Muscle of arm (tissue), 12 donors: ENCODE results near the gene CTIF. TPM values are rescaled to one million over a fixed set of nuclear protein-coding genes. Genes with fewer than 3 reads are reported as not detected.

Source experiments
- DNase-seq: peaks from one replicate; pipeline ENCODE4 v3.0.0-alpha.2; 2013
- polyA plus RNA-seq, 12 donors: library from polyadenylated mRNA; unstranded; fragments of 120-200 nt; gene quantifications; one replicate each; pipeline ENCODE4 v1.2.1, GENCODE V29; 2013; ENCODE audit not compliant: insufficient read length in 12 of 12

CTIF gene
- polyA plus RNA-seq, 12 donors: 24.5 to 46.3 (median 38.0) TPM; not detected in 1

DNA sequence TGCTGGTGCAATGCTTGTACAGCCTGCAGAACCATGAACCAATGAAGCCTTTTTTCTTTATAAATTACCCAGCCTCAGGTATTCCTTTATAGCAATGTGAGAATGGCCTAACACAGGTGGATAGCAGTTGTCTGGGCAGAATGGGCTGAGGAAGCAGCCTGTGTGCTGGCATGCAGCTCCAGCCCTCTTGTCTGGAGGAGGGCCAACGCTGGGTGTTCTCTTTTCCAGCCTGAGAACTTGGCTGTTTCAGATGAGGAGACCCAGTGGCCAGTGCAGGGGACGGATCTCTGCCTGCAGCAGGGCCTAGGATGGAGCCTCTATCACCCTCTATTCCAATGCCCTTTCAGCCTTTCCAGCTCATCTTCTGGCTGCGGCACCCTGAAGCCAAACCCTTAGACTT lies 58.8 kb downstream of the CTIF start:
- no peak for DNase-seq

DNA sequence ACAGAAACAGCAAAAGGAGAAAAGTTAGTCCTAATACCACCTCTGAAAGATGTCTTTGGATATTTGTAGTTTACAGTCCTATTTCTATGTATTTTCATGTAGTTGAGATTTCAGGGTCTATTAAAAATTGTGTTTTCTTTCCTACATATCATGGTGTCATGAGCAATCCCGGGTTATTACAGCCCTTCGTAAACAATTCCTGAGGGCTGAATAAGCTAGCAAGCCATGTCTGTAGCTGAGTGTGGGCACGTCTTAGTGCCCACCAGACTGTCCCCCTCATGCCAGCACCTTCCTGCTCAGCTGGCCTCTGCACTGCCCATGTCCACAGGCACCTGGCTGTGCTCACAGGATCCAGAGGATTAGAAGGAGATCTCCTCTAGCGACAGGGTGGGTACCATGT lies 60.6 kb downstream of the CTIF start:
- no peak for DNase-seq

DNA sequence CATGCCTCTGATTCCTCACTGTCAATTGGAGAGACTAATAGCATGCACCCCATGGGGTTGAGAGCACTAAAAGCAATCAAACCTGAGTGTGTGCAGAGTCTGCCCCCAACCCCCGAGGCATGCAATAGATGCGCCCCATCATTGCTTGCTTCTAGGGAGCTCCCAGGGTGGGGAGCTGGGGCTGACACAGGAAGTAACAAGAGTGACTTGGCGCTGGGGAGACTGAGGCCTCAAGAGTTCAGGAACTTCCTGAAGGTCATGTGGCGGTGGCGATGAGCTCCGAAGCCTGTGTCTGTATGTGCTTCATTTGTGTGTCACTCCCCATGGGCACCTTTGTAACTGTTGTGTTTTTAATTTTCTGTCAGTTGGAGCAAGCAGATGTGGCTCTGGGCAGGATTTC lies 61.2 kb downstream of the CTIF start:
- no peak for DNase-seq

DNA sequence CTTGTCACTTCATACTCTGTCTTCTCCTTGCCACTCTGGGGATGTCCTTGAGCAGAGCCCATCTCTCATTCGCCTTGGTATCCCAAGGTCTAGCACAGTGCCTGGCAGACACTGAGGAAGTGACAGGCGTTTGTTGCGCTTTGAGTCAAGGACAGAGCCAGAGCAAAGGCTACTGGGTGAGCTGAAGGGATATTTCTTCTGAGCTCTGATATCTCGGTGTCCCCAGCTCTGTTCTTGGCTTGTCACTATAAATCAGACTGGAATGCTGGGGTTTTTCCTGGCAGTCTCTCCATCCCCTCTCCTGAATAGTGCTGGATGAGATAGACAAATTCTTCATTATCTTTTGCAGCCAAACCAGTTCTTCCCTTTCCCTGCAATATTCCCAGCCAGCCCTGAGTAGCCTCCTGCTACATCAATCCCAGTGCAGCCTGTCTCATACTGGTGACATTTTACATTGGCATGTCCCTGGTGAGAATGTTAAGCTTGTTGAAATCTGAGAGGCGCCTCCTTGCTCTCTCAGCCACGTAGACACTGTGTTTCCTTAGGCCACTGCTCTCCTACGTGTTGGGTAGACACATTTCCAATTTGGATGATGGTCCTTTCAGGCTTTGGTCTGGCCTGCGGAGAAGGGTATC lies 61.7 kb downstream of the CTIF start:
- no peak for DNase-seq

DNA sequence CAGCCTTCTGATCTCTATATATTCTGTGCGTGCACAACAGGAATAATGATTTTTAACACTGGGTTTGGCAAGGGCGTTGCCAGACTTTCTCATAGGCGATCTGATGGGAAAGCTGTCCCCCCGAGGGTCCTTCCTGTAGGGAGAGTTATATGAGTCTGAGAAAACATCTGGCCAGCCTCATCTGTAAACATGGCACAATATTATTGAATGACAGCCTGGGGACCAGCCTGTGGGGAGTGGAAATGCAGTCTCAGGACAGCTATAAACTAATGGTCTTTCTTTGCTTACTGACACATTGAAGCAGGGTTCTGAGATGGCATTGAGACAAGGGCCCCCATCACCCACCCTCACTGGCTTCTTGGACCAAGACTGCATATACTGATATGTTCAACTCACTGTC lies 62.5 kb downstream of the CTIF start:
- DNase-seq: no peak

DNA sequence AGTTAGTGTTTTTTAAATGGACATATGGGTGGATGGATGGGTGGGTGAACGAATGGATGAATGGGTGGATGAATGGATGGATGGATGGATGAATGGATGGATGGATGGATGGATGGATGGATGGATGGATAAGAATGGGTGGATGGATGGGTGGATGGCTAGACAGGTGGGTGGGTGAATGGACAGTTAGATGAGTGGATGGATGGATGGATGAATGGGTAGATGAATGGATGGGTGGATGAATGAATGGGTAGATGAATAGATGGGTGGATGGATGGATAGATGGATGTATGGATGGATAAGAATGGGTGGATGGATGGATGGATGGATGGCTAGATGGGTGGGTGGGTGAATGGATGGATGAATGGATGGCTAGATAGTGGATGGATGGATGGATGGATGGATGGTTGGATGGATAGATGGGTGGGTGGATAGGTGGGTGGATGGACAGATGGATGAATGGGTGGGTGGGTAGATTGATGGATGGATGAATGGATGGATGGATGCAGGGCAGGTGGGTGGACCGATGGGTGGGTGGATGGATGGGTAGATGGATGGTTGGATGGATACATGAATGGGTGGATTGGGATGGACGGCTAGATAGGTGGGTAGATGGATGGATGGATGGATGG lies 64.0 kb downstream of the CTIF start:
- DNase-seq: no peak

DNA sequence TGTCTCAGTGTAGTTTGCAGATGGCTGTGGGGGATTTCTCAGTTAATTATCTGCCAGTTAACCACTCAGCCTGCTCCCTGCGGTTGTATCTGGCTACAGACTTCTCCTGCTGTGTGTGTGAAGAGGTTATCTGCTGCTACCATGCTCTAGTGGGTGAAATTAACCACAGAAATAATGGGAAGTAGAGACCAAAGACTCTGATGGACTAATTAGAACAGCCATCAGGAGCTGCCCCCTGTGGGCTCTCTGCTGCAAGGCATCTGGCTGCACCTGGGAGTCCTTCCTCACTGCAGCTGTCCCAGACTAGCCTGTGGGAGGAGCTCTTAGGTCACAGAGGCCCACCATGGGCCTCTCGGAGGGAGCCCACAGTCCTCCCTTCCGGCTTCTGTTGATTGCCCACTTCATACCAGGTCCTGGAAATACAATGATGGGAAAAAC lies 66.6 kb downstream of the CTIF start:
- no peak for DNase-seq

DNA sequence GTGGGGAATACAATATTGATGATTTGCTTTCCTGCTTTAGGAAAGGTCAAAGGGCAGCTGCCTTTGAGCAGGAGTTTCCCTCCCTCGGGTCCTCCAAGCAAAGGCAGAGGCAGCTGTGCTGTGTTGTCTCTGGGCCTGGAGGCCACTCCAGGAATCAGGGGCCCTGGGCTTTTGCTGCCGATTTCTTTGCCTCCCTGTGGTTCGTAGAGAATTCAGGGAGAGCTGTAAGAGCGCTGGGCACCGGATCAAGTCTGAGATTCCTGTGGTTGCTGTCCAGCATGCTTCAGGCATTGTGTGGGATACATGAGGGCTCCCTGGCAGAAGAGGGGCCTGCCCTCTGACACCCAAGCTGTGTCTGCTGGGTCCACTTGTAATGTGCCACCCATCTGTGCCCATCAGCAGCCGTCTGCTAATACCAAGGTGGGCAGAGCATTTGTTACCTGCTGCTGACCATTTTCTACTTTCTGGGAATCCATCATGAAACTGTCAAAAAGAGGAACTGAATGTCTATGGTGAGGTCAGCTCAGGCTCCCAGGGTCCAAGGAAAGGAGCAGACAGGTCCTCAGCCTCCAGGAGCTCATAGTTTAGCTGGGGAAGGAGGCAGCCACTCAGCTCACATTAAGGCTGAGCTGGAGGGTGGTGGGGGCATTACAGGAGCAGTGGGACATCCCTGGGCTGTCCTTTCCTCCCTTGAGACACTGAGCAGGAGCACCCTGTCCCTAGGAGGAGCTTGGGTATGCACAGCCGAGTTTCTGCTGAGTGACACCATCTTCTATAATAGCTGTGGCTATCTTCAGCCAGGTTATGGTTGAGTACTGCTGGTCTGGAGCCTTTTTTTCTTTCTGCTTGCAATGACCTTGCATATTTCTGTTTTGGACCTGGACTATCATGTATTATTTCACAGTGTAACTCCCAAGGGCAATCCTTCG lies 68.5 kb downstream of the CTIF start:
- peak; percentile 65 for DNase-seq

DNA sequence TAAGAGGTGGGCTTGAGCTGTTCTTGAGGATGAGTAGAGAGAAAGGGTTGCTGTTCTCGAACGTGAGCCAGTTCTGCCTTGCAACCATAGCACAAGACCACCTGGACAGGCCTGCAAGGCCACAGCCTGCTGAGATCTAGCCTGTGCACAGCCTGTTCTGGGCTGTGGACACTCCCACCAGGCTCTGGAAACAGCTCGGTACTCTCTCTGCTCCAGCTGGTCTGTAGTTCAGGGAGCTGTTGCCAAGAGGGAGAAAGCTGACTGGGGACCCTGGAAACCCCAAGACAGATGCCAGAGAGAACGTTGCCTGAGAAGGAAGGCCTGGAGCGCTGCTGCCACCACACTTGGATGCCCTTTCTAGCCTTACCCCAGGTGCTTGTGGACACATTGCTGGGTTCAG lies 69.8 kb downstream of the CTIF start:
- DNase-seq: no peak

DNA sequence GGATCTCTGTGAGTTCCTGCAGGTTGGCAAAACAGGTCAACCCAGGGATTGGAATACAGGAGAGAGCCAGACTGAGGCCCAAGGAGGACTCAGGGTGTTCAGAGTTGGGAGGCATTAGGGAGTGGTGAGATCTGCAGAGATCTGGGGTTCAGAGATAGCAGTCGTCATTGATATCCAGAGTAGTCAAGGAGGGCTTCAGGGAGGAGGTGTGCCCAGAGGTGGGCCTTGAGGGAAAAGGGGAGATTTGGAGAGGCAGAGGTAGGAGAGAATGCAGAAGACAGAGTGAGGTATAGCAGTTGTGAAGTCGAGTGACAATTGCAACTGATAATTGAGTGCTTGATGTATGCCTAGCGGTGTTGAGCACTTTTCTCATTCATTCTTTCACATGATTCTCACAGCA lies 70.3 kb downstream of the CTIF start:
- DNase-seq: no peak

DNA sequence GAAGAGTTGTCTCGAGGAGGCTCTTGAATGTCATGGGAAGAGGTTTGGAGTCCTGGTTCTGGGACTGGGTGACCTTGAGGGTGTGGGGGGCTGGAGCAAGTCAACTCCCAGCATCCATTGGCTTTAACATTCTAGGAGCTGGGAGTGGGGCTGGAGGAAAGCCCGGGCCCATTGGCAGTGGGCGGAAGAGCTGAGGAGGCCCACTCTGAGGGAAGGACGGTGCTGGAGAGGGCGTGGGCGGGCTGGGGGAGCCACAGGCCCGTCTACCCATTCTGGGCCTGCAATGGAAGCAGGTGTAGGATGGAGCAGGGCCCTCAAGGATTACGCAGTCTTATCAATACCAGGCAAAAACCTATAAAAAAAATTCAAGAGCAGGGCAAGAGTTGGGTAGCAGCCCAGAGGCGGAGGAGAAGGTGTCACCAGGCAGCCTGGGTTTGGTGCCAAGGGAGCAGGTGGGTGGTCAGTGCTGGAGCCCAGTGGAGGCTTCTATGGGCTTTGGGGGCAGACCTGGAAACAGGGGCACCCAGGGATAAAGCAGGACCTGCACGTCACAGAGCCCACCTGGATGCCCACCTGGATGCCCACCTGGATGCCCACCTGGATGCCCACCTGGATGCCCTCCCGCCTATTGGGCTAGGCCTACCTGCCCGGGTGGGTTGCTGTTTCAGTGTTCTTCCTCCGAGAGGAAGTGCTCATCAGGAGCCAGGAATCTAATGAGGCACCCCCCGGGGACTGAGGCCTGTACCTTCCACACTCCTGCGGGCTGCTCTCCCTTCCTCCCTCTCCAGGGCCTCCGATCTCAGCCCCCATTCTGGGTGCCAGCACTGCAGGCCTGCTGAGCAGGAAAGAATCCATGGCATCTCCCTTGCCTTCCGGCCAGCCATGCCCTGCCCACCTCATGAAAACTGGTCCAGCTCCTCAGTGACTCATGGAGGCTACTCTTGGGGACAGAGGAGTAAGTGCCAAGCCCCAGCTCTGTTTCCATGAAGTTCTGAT lies 71.3 kb downstream of the CTIF start:
- DNase-seq: no peak

DNA sequence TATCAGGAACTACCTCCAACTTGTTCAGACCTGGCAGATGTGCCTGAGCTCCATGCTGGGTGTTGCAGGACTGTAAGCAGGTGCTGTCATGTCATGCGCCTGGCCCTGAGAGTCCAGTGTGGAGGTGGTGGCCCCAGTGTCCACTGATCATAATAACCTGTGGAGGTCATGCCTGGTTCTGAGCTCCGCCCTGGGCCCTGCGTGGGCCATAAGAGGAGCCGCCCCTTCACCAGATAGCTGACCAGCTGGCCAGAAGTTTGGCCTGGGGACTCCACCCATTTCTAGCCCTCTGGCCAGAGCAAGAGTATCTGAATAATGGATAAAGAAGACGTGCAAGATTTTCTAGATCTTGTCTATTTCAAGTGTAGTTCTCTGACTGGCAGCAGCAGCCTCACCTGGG lies 72.4 kb downstream of the CTIF start:
- no peak for DNase-seq

DNA sequence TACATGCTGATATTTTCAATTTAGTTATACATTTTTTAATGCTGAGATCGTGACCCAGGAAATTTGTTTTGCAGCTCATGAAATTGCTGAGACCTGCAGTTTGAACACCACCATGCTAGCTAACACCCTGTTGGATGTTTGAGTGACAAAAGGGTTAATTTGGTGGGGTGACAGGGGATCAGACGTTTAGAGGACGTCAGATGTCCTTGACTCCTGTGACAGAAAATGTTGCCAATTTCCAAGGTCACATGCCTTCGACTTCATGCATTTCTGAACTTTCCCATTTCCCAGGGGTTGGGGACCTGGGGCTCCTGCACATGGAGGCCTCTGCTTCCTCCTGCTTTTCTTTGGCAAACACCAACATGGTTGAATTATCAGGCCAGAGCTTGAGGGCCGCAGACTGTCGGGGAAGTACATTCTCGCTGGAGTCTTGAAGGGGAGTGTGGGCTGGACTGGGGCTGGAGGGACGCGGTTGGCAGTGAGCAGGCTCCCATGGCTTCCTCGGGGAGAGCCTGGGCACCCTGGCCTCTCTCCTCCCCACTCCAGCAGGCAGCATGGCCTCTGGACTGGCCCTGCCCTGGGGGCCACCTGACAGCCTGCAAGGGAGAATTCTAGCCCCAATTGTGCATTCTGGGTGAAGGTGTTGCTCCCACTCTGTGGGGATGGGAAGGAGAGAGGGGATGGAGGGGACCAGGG lies 73.1 kb downstream of the CTIF start:
- DNase-seq: no peak

DNA sequence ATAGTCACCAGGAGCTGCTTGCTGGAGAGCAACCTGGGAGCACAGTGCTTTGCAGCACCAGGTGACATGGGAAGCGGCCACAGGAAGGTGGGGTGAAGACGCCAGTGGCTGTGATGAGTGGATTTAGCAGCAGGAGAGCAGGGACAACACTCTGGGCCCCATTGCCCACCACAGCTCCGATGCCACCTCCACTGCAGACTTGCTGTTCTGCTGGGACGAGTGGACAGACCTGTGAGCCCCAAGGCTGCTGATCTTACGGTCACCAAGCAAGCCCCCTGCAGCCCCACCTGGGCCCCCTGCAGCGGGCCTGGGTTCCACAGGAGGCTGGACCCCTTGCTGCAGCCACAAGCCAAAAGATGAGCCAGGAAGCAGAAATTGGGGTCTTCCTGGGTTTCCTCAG lies 73.7 kb downstream of the CTIF start:
- no peak for DNase-seq

DNA sequence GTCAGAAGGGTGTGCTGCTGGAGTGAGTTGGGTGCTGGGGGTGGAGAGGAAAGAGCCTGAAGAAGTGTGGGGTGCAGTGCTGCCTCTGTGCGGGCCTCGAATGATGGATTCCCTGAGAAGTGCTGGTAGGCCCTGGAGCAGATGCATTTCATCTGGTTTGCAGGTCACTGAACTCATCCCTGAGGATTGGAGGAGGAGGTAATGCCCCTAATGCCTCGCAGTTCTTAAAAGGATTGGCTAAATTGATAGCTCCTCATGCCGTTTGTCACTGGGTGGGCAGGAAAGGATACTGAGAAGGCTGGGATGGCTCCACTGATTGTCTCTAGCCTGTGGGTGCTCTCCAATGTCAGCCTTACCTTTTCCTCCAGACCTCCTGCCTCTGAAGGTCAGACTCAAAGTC lies 74.1 kb downstream of the CTIF start:
- DNase-seq: no peak

DNA sequence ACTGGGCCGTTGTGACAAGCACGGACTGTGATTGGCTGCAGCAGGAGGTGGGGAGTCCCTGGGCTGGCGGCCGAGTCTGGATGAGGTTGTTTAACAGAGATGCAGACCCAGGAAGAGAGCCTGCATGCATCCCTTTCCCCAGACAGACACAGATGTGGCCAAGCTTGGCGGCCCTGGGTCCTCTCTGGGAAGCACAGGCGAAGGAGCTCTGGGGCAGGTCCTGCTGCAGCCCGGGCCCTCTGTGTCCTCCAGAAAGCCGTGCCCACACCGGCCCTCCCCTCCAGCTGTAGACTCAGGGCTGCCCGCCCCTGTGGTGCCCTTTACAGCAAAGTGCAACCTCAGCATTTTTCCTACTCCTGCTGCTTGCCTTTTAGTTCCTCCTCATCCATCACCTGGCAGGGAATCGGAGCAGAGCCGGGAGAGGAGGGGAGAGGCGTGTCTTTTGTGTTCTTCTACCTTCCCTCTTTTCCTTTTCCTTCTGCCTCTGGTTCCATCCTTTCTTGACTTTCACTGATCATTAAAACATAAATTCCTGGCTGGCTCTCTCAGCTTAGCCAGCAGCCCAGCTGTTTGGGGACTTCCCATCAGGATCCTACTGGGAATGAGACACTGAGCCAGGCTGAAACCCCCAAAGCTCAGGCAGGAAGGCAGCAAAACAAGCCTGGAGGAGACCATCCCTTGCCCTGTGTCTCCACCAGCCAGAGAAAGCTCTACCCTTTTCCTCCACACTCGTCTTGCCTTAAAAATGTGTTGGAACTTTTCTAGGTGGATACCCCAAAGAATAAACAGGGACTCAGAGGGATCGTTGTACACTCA lies 75.0 kb downstream of the CTIF start:
- no peak for DNase-seq

DNA sequence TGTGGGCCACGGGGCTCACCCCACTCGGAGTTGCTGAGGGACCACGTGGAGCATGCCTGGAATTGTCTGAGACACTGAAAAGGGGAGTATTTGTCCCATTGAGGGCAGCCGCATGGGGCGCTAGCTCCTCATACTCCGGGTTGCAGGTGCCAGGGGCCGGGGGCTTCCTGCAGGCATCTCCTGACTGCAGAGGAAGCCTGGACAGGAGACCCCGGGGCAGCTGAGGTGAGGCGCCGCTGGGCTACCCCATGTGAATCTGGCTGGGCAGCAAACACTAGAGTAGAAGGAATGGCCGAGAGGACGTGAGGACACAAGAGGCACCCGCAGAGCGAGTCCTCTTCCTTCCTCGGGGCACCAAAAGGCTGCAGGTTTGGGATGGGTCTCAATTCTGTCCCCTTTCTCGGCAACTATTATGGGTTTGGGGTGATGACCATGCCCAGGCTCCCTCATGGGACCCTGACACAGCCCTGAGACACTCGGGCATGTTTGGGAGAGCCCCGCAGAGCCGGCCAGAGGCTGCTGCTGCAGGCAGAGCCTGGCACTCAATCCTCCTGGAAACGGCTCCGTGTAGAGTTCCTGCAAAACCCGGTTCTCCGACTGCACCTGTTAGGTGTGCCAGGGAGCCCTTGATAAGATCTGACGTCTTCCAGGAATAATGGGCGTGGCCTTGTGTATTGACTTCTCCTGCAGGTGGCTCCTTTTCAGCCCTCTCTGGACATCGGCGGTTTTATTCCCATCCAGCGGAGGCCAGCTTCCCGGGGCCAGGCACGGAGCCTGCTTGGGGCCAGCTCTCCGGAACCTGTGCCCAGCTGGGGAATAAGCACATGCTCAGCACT lies 77.0 kb downstream of the CTIF start:
- DNase-seq: no peak

DNA sequence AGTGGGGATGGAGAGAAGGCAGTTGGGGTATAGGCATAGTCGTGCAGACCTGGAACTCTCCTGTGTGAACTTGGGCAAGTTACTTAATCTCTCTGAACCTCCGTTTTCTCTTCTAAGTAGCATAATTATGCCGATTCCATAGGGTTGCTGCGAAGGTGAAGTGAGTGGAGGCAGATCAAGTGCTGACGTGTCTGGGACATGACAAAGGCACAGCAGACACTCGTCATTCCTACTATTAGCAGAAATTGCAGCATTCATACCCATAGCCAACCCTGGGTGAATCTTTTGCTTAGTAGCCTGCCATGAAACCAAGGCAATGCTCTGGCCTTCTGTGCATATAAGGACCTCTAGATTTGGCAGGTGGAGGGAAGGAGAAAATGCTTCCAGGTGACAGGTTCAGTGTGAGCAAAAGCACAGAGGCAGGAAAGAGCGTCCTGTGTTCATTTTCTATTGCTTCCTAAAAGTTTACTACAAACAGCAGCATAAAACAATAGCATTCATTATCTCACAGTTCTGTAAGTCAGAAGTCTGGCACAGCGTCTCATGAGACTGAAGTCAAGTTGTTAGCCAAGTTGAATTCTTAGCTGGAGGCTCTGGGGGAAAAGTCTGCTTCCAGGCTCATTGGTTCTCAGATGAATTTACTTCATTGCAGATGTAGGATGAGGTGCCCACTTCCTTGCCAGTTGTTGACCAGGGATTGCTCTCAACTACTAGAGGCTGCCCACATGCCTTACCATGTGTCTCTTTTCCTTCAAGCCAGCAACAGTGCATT lies 77.8 kb downstream of the CTIF start:
- no peak for DNase-seq
